Activated naive CD8-positive, alpha-beta T cell (primary cell): ENCODE results near the gene NOL9.

Source experiments
- H3K27ac Mint-ChIP-seq: one replicate; pipeline ENCODE4 v1.8.0; 2021; ENCODE audit warnings: mixed read lengths
- H3K27me3 Mint-ChIP-seq: one replicate; pipeline ENCODE4 v1.8.0; 2021; ENCODE audit warnings: mixed read lengths
- H3K36me3 Mint-ChIP-seq: one replicate; pipeline ENCODE4 v1.8.0; 2021; ENCODE audit warnings: mixed read lengths
- H3K4me1 Mint-ChIP-seq: one replicate; pipeline ENCODE4 v1.8.0; 2021; ENCODE audit warnings: low read depth, mixed read lengths
- H3K4me3 Mint-ChIP-seq: one replicate; pipeline ENCODE4 v1.8.0; 2021; ENCODE audit warnings: mild to moderate bottlenecking, mixed read lengths
- H3K9me3 Mint-ChIP-seq: one replicate; pipeline ENCODE4 v1.8.0; 2021; ENCODE audit warnings: low read depth, mixed read lengths

Gene NOL9

GRCh38 chr1:6594977-6595740, 40.8 kb upstream of the NOL9 start:
- H3K4me1 Mint-ChIP-seq, result peaks cover 55% of the 10 kb centered on the region
- H3K27me3 Mint-ChIP-seq, result no peaks in the 10 kb centered on the region
- H3K9me3 Mint-ChIP-seq, result no peaks in the 10 kb centered on the region
- peaks cover 5% of the 10 kb centered on the region for H3K36me3 Mint-ChIP-seq
- no peak overlapping the region for H3K27ac Mint-ChIP-seq
- no peak overlapping the region for H3K4me3 Mint-ChIP-seq

GRCh38 chr1:6593810-6594209, 39.5 kb upstream of the NOL9 start:
- H3K4me1 Mint-ChIP-seq, result peaks cover 47% of the 10 kb centered on the region
- no peaks in the 10 kb centered on the region for H3K9me3 Mint-ChIP-seq
- no peak overlapping the region for H3K27ac Mint-ChIP-seq
- no peak overlapping the region for H3K4me3 Mint-ChIP-seq
- no peaks in the 10 kb centered on the region for H3K27me3 Mint-ChIP-seq
- H3K36me3 Mint-ChIP-seq, result peaks cover 3% of the 10 kb centered on the region

- peaks cover 3% of the 10 kb centered on the region for H3K36me3 Mint-ChIP-seq
- no peak overlapping the region for H3K4me3 Mint-ChIP-seq
- H3K9me3 Mint-ChIP-seq, result no peaks in the 10 kb centered on the region
- H3K27me3 Mint-ChIP-seq, result no peaks in the 10 kb centered on the region
- peaks cover 43% of the 10 kb centered on the region for H3K4me1 Mint-ChIP-seq
- H3K27ac Mint-ChIP-seq, result no peak overlapping the region
Measured at GRCh38 chr1:6592865-6593593, 38.7 kb upstream of the NOL9 start.

- H3K36me3 Mint-ChIP-seq, result peaks cover 3% of the 10 kb centered on the region
- H3K27me3 Mint-ChIP-seq, result no peaks in the 10 kb centered on the region
- no peaks in the 10 kb centered on the region for H3K9me3 Mint-ChIP-seq
- peaks cover 43% of the 10 kb centered on the region for H3K4me1 Mint-ChIP-seq
- H3K27ac Mint-ChIP-seq, result no peak overlapping the region
- H3K4me3 Mint-ChIP-seq, result no peak overlapping the region
Measured at GRCh38 chr1:6592441-6592840, 38.1 kb upstream of the NOL9 start.

- H3K36me3 Mint-ChIP-seq, result peaks cover 3% of the 10 kb centered on the region
- H3K27me3 Mint-ChIP-seq, result no peaks in the 10 kb centered on the region
- peaks cover 41% of the 10 kb centered on the region for H3K4me1 Mint-ChIP-seq
- peak overlapping the region; percentile 20 for H3K4me3 Mint-ChIP-seq
- H3K9me3 Mint-ChIP-seq, result no peaks in the 10 kb centered on the region
- H3K27ac Mint-ChIP-seq, result no peak overlapping the region
Measured at GRCh38 chr1:6591644-6592043, 37.3 kb upstream of the NOL9 start.

GRCh38 chr1:6591222-6591621, 36.9 kb upstream of the NOL9 start:
- no peak overlapping the region for H3K4me3 Mint-ChIP-seq
- no peaks in the 10 kb centered on the region for H3K27me3 Mint-ChIP-seq
- no peaks in the 10 kb centered on the region for H3K9me3 Mint-ChIP-seq
- peaks cover 3% of the 10 kb centered on the region for H3K36me3 Mint-ChIP-seq
- no peak overlapping the region for H3K27ac Mint-ChIP-seq
- H3K4me1 Mint-ChIP-seq, result peaks cover 38% of the 10 kb centered on the region

GRCh38 chr1:6590046-6590445, 35.7 kb upstream of the NOL9 start:
- Mint-ChIP-seq H3K4me3 (no peak overlapping the region), H3K36me3 (peaks cover 3% of the 10 kb centered on the region), H3K27me3 (no peaks in the 10 kb centered on the region), H3K9me3 (no peaks in the 10 kb centered on the region), H3K4me1 (peaks cover 29% of the 10 kb centered on the region), H3K27ac (no peak overlapping the region)

- H3K27ac Mint-ChIP-seq, result no peak overlapping the region
- no peak overlapping the region for H3K4me3 Mint-ChIP-seq
- H3K36me3 Mint-ChIP-seq, result peaks cover 2% of the 10 kb centered on the region
- H3K27me3 Mint-ChIP-seq, result no peaks in the 10 kb centered on the region
- H3K9me3 Mint-ChIP-seq, result no peaks in the 10 kb centered on the region
- peaks cover 36% of the 10 kb centered on the region for H3K4me1 Mint-ChIP-seq
Measured at GRCh38 chr1:6588893-6589520, 34.7 kb upstream of the NOL9 start.

GRCh38 chr1:6588128-6588892, 34.0 kb upstream of the NOL9 start:
- Mint-ChIP-seq H3K27ac (peak overlapping the region; percentile 16), H3K9me3 (no peaks in the 10 kb centered on the region), H3K4me1 (peaks cover 36% of the 10 kb centered on the region), H3K27me3 (no peaks in the 10 kb centered on the region), H3K4me3 (no peak overlapping the region), H3K36me3 (no peaks in the 10 kb centered on the region)

- no peak overlapping the region for H3K27ac Mint-ChIP-seq
- no peak overlapping the region for H3K4me3 Mint-ChIP-seq
- H3K4me1 Mint-ChIP-seq, result peaks cover 36% of the 10 kb centered on the region
- no peaks in the 10 kb centered on the region for H3K27me3 Mint-ChIP-seq
- H3K36me3 Mint-ChIP-seq, result no peaks in the 10 kb centered on the region
- H3K9me3 Mint-ChIP-seq, result no peaks in the 10 kb centered on the region
Measured at GRCh38 chr1:6587261-6588005, 33.1 kb upstream of the NOL9 start.

GRCh38 chr1:6586404-6586816, 32.1 kb upstream of the NOL9 start:
- no peak overlapping the region for H3K27ac Mint-ChIP-seq
- H3K4me1 Mint-ChIP-seq, result peaks cover 38% of the 10 kb centered on the region
- H3K4me3 Mint-ChIP-seq, result no peak overlapping the region
- H3K9me3 Mint-ChIP-seq, result no peaks in the 10 kb centered on the region
- H3K27me3 Mint-ChIP-seq, result no peaks in the 10 kb centered on the region
- no peaks in the 10 kb centered on the region for H3K36me3 Mint-ChIP-seq

- H3K4me3 Mint-ChIP-seq, result no peak overlapping the region
- peaks cover 36% of the 10 kb centered on the region for H3K4me1 Mint-ChIP-seq
- H3K27ac Mint-ChIP-seq, result no peak overlapping the region
- H3K9me3 Mint-ChIP-seq, result no peaks in the 10 kb centered on the region
- H3K27me3 Mint-ChIP-seq, result no peaks in the 10 kb centered on the region
- no peaks in the 10 kb centered on the region for H3K36me3 Mint-ChIP-seq
Measured at GRCh38 chr1:6585841-6586240, 31.5 kb upstream of the NOL9 start.

- H3K27ac Mint-ChIP-seq, result no peak overlapping the region
Measured at GRCh38 chr1:6585081-6585722, 30.9 kb upstream of the NOL9 start.

More at GRCh38 chr1:6585081-6585722, 30.9 kb upstream of the NOL9 start:
- Mint-ChIP-seq H3K9me3 (no peaks in the 10 kb centered on the region), H3K36me3 (no peaks in the 10 kb centered on the region), H3K4me1 (peaks cover 39% of the 10 kb centered on the region), H3K27me3 (no peaks in the 10 kb centered on the region), H3K4me3 (no peak overlapping the region)
